Effector CD8-positive, alpha-beta T cell (primary cell): ENCODE data around the gene PPP2R5C.
"Not testable (repeated sequence)": the region's sequence is repeated elsewhere in the genome, so short reads cannot be mapped to it uniquely, and the experiment has no call there.

ENCODE experiments used
- DNase-seq: peaks from one replicate; lab custom pipeline; 2025; lab: John Stamatoyannopoulos, UW

PPP2R5C gene

GRCh38 chr14:101966742-101967141 is 205.2 kb downstream of the PPP2R5C start:
- DNase-seq = no peak

DNA sequence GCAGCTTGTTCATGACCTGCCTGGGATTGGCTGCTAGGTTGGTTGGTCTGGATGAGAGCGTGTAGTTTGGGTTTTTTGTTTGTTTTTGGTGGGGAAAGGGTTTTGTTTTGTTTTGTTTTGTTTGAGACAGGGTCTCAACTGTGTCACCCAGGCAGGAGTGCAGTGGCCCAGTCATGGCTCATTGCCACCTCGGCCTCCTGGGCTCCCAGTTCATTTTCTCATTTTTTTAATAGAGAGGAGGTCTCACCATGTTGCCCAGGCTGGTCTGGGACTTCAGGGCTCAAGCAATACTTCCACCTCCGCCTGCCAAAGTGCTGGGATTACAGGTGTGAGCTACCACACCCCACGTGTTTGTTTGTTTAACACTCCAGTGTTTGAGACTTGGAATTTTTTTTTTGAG is 206.7 kb downstream of the PPP2R5C start:
- no peak for DNase-seq

DNA sequence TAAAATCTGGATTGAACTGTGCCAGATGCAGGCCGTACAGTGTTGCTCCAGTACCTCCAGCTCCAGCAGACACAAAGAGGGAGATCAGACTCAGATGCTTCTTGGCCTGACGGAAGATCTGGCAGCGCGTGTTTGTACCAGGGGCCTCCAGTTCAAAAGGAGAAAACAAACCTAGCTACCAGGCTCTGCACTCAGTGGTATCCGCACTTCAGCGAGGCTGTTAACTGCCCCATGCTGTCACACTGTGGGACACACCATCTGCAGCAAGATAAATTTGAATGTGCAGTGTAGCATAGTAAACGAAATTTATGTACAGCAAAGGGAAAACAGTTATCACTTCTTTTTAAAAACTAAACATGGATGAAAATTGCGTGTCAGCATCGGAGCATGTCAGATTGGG is 208.0 kb downstream of the PPP2R5C start:
- DNase-seq = no peak

GRCh38 chr14:101970830-101971400 is 209.4 kb downstream of the PPP2R5C start:
- DNase-seq = no peak

DNA sequence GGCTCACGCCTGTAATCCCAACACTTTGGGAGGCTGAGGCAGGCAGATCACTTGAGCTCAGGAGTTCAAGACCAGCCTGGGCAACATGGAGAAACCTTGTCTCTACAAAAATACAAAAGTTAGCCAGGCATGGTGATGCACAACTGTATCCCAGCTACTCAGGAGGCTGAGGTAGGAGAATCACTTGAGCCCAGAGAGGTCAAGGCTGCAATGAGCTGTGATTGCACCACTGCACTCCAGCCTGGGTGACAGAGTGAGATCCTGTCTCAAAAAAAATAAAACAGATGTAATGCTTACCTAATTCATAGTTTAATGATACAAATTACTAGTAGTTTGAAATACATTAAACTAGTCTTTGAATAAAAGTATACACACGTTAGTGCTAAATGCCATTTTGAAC is 209.9 kb downstream of the PPP2R5C start:
- DNase-seq = not testable (repeated sequence)

GRCh38 chr14:101972126-101972866 is 210.8 kb downstream of the PPP2R5C start:
- DNase-seq = no peak

DNA sequence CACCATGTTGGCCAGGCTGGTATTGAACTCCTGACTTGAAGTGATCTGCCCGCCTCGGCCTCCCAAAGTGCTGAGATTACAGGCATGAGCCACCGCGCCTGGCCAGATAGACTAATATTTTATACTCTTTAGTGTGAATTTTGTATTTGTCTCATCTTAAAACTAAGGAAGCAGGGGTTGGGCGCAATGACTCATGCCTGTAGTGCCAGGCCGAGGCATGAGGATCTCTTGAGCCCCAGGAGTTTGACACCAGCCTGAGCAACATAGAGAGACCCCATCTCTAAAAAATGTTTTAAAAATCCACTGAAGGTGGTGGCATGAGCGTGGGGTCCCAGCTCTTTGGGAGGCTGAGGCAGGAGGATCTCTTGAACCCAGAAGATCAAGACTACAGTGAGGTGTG is 211.8 kb downstream of the PPP2R5C start:
- no peak for DNase-seq

- no peak for DNase-seq
These were observed 213.7 kb downstream of the PPP2R5C start for GRCh38 chr14:101975231-101975630.
